ENCODE measurements around the gene RPS16. TPM values are rescaled to one million over a fixed set of nuclear protein-coding genes. Genes with fewer than 3 reads are reported as not detected.

Gene RPS16
- total and polyA plus RNA-seq, 2 of the 13 experiments (the other 11 are each of a cell fraction or from before 2014, with no cell fraction given) = 488 to 2,583 TPM

DNA sequence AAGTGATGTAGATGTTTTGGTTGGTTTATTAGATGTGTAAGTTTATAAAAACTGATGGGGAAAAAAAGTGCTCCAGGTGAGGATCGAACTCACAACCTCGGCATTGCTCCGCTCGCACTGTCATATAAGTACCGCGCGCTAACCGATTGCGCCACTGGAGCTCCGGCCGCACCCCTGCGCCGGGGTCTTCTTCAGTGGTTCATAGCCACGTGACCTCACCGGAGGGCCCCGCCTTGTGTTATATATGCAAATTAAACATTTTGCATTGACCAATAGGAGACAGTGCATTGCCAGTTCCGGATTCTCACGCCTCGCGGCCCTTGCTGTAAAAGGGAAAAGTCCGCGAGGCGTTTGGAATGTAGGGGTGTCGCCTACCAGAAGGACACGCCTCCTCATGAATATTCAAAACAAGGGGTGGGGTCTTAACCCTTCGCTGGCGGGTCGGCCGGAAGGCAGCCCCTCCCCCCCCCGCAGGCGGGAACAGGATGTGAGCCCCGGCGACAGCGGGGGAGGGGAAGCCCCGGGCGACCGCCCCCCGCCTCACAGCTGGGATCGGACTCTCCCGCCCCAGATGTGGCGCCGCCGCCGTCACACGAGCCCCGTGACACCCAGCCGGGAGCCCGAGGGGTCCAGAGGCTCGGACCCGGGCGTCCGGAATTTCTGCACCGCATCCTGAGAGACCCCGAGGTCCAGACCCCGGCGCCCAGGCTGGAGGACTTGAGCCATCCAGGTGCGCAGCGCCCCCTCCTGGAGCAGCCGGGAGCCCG is 23.5 kb downstream of the RPS16 start, which contains the start of gene PLEKHG2 (continued):
- TF ChIP-seq MAFF (IDR thresholded peaks at IDR 0.05; ENCODE audit: low read depth, low read length) (no peak), HNRNPLL (IDR thresholded peaks at IDR 0.05; ENCODE audit: low read depth, low read length, poor library complexity, severe bottlenecking) (peak; percentile 41), CREB1 (IDR thresholded peaks at IDR 0.05) (peak; percentile 80), CREB1 (CRISPR knock-in tag; IDR thresholded peaks at IDR 0.05) (peak; percentile 87), PTBP1 (IDR thresholded peaks at IDR 0.05; ENCODE audit: low read depth, low read length, poor library complexity, severe bottlenecking) (peak; percentile 42), ZFX (CRISPR knock-in tag; IDR thresholded peaks at IDR 0.05; ENCODE audit: low read depth) (0 out of 2 replicates have a peak, but pooled peaks have one; percentile 16), PHF21A (CRISPR knock-in tag; IDR thresholded peaks at IDR 0.05) (peak; percentile 60; the same call in 1 of the 2 replicates), ZNF660 (CRISPR knock-in tag; IDR thresholded peaks at IDR 0.05; ENCODE audit: borderline replicate concordance, low read depth) (no peak), ZNF143 (CRISPR knock-in tag; IDR thresholded peaks at IDR 0.05) (no peak), ZBTB25 (CRISPR knock-in tag; IDR thresholded peaks at IDR 0.05) (peak; percentile 51; the same call in 1 of the 2 replicates), ZNF10 (CRISPR knock-in tag; IDR thresholded peaks at IDR 0.05; ENCODE audit: borderline replicate concordance, low read depth) (no peak), HIVEP1 (CRISPR knock-in tag; IDR thresholded peaks at IDR 0.05) (no peak; the same call in none of the 2 replicates), IKZF5 (CRISPR knock-in tag; IDR thresholded peaks at IDR 0.05) (peak; percentile 84; the same call in 1 of the 2 replicates), RELA (CRISPR knock-in tag; IDR thresholded peaks at IDR 0.05) (no peak), U2AF2 (IDR thresholded peaks at IDR 0.05; ENCODE audit: low read depth, low read length) (no peak), TAF15 (IDR thresholded peaks at IDR 0.05; ENCODE audit: low read depth, low read length, poor library complexity, severe bottlenecking) (no peak), GATAD1 (CRISPR knock-in tag; IDR thresholded peaks at IDR 0.05) (no peak; the same call in 1 of the 2 replicates), TEAD3 (CRISPR knock-in tag; optimal IDR thresholded peaks at IDR 0.05; ENCODE audit: borderline replicate concordance) (peak; percentile 89), ZNF484 (CRISPR knock-in tag; IDR thresholded peaks at IDR 0.05; ENCODE audit: borderline replicate concordance, low read depth) (no peak)
- TF ChIP-seq, protein P1, sequence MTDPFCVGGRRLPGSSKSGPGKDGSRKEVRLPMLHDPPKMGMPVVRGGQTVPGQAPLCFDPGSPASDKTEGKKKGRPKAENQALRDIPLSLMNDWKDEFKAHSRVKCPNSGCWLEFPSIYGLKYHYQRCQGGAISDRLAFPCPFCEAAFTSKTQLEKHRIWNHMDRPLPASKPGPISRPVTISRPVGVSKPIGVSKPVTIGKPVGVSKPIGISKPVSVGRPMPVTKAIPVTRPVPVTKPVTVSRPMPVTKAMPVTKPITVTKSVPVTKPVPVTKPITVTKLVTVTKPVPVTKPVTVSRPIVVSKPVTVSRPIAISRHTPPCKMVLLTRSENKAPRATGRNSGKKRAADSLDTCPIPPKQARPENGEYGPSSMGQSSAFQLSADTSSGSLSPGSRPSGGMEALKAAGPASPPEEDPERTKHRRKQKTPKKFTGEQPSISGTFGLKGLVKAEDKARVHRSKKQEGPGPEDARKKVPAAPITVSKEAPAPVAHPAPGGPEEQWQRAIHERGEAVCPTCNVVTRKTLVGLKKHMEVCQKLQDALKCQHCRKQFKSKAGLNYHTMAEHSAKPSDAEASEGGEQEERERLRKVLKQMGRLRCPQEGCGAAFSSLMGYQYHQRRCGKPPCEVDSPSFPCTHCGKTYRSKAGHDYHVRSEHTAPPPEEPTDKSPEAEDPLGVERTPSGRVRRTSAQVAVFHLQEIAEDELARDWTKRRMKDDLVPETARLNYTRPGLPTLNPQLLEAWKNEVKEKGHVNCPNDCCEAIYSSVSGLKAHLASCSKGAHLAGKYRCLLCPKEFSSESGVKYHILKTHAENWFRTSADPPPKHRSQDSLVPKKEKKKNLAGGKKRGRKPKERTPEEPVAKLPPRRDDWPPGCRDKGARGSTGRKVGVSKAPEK (CRISPR knock-in tag; IDR thresholded peaks at IDR 0.05; ENCODE audit: borderline replicate concordance) = no peak
- TF ChIP-seq, protein P2, sequence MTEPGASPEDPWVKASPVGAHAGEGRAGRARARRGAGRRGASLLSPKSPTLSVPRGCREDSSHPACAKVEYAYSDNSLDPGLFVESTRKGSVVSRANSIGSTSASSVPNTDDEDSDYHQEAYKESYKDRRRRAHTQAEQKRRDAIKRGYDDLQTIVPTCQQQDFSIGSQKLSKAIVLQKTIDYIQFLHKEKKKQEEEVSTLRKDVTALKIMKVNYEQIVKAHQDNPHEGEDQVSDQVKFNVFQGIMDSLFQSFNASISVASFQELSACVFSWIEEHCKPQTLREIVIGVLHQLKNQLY (CRISPR knock-in tag; IDR thresholded peaks at IDR 0.05) = peak; percentile 53; the same call in 1 of the 2 replicates
- TF ChIP-seq, protein P3, sequence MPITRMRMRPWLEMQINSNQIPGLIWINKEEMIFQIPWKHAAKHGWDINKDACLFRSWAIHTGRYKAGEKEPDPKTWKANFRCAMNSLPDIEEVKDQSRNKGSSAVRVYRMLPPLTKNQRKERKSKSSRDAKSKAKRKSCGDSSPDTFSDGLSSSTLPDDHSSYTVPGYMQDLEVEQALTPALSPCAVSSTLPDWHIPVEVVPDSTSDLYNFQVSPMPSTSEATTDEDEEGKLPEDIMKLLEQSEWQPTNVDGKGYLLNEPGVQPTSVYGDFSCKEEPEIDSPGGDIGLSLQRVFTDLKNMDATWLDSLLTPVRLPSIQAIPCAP (CRISPR knock-in tag; IDR thresholded peaks at IDR 0.05; ENCODE audit: low read depth) = no peak
- TF ChIP-seq, protein P4, sequence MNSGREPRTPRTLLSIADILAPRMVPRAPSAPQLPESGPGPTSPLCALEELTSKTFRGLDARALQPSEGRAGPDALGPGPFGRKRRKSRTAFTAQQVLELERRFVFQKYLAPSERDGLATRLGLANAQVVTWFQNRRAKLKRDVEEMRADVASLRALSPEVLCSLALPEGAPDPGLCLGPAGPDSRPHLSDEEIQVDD (CRISPR knock-in tag; IDR thresholded peaks at IDR 0.05; ENCODE audit: borderline replicate concordance) = no peak

All from HepG2 (cell line).